Ammon's horn (tissue), 1 donor: Measurements from ENCODE around the gene CLEC9A.

Experiments
- DNase-seq: peaks from one replicate; pipeline ENCODE4 v3.0.0-alpha.2; 2016; ENCODE audit warnings: low spot score

The CLEC9A gene

DNA sequence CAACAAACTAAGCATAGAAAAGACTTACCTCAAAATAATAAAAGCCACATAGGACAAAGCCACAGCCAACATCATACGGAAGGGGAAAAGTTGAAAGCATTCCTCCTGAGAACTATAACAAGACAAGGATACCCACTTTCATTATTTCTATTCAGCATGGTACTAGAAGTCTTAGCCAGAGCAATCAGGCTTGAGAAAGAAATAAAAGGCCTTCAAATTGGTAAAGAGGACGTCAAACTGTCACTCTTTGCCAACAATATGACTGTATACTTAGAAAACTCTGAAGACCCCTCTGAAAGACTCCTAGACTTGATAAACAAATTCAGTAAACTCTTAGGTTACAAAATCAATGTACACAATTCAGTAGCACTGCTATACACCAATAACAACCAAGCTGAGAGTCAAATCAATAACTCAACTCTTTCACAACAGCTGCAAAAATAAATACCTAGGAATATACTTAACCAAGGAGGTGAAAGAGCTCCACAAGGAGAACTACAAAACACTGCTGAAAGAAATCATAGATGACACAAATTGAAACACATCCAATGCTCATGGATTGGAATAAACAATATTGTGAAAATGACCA lies 79.9 kb downstream of the CLEC9A start:
- no peak for DNase-seq

GRCh38 chr12:10111451-10111850 lies 81.0 kb downstream of the CLEC9A start:
- DNase-seq: no peak

DNA sequence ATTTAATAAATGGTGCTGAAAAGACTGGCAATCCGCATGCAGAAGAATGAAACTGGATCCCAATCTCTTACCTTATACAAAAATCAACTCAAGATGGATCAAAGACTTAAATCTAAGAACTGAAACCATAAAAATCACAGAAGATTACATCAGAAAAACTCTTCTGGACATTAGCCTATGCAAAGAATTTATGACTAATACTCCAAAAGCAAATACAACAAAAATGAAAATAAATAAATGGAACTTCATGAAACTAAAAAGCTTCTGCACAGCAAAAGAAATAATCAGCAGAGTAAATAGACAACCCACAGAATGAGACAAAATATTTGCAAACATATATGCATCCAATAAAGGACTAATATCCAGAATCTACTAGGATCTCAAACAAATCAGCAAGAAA lies 82.6 kb downstream of the CLEC9A start:
- DNase-seq: no peak

DNA sequence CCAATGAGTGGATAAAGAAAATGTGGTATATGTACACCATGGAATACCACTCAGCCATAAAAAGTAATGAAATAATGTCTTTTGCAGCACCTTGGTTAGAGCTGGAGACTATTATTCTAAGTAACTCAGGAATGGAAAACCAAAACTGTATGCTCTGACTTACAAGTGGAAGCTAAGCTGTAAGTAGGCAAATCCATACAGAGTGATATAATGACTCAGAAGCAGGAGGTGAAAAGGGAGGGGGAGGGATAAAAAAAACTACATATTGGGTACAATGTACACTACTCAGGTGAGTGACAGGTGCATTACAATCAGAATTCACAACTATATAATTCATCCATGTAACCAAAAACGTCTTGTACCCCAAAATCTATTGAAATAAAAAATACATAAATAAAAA lies 83.4 kb downstream of the CLEC9A start:
- DNase-seq: no peak

- no peak for DNase-seq
Measured at GRCh38 chr12:10115311-10115710, 84.8 kb downstream of the CLEC9A start.
